AG09309 (cell line): ENCODE data around the gene PTH1R.

Source experiments
- DNase-seq: peaks from one replicate; pipeline ENCODE4 v3.0.0-alpha.2; 2010; ENCODE audit warnings: low read depth
- H3K4me3 ChIP-seq: 2 replicates; pipeline ENCODE4 v1.5.1; 2011; ENCODE audit warnings: mild to moderate bottlenecking, low read depth, low read length, moderate library complexity; ENCODE audit not compliant: control insufficient read depth
- TF ChIP-seq, protein P1 (sequence below): IDR thresholded peaks from 2 replicates; pipeline ENCODE4 v1.5.1; 2011; ENCODE audit warnings: mild to moderate bottlenecking, low read depth, low read length, inconsistent platforms; ENCODE audit not compliant: insufficient read depth, control insufficient read depth; ENCODE audit errors: missing control alignments

PTH1R gene

DNA sequence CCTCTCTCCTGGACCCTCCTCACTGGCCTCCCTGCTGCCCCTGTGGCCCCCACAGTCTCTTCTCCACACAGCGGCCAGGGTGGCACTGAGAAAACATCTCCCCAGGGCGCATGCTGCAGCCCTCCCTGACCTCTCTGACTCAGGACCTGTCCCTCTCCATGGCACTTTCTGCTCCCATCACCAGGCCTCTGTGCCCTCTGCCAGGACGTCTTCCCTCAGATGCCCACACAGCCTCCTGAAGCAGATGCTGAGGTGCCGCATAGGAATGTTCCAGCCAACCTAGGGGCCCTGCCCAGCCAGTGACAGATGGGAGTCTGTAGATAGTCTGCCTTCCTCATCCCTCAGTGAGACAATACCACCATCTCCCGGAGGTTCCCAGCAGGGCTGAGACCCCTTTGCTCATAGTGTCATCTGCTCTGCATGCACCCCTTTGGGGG lies 22.9 kb upstream of the PTH1R start:
- no peak for DNase-seq
- TF ChIP-seq, protein P1, sequence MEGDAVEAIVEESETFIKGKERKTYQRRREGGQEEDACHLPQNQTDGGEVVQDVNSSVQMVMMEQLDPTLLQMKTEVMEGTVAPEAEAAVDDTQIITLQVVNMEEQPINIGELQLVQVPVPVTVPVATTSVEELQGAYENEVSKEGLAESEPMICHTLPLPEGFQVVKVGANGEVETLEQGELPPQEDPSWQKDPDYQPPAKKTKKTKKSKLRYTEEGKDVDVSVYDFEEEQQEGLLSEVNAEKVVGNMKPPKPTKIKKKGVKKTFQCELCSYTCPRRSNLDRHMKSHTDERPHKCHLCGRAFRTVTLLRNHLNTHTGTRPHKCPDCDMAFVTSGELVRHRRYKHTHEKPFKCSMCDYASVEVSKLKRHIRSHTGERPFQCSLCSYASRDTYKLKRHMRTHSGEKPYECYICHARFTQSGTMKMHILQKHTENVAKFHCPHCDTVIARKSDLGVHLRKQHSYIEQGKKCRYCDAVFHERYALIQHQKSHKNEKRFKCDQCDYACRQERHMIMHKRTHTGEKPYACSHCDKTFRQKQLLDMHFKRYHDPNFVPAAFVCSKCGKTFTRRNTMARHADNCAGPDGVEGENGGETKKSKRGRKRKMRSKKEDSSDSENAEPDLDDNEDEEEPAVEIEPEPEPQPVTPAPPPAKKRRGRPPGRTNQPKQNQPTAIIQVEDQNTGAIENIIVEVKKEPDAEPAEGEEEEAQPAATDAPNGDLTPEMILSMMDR = no peak
- no peak overlapping the region for H3K4me3 ChIP-seq

DNA sequence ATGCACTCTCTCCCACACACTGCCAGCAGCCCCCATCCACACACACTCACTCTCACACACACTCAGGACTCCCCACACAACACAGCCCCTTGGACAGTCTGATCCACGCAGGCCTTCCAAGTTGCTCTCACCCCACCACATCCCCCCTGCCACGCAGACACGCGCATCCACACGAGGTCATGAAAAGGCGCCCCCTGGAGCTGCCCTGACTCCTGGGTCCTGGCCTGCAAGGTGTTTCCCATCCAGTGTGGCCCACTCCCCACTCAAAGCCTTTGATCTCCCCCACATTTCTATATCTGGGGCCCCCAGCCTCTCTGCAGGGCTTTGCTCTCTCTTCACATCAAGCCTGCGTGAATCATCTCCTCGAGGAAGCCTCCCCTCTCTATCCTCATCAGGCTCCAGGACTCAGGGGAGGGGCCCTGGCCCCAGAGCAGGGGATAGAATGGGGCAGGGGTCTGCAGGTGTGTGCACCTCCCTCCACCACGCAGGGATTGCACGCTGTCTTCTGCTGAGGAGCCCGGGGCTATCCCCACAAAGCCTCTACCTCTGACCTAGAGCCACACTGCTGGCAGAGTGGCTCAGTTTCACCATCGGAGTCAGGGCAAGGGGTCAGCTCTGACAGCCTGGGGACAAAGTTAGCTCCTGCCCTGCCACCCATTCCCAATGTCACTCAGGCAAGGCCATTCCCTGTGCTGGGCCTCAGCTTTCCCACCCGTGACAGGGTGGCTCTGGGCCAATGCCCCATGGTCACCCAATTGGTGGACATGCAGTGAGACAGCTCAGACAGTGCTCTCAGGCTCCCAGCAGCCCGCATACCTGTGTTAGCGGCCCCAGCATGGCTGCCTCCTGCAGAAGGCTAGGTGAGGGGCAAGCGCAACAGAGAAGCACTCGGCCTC lies 20.7 kb upstream of the PTH1R start:
- TF ChIP-seq, protein P1 = no peak
- no peak for DNase-seq

DNA sequence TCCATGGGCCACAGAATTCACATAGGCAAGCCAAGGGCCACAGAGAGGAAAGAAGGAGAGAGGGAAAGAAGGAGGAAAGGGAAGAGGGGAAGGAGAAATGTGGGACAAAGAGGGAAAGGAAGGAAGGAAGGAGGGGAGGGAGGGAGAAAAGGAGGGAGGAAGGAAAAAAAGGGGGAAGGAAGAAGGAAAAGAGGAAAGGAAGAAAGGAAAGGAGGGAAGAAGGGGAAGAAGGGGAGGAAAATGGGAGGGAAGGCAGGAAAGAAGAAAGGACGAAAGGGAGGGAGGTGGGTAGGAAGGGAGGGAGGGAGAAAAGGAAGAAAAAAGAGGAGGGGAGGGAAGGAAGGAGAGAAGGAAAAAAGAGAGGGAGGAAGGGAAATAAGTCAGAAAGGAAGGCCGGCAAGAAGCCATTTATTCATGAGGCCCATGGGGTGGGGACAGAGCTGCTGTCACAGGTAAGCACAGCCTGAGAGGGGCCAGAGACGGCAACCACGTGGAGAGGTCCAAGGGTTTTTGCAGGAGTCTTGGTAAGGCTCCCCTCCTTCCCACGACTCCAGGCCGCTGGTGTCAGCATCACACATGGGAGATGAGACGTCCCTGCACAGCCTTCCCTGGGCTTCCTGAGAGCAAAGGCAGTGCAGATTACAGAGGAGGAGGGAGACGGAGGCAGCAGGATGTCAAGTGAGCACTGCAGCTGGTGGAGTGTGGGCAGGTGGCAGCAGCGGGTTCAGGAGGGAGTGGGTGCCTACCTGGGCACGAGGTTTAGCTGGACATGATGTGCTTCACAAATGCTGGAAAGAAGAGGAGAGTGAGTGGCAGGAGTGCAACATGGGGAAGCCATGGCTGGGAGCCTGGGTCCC lies 19.8 kb upstream of the PTH1R start:
- TF ChIP-seq, protein P1 = no peak
- no peak overlapping the region for H3K4me3 ChIP-seq
- no peak for DNase-seq

More for the DNA sequence above, 20.7 kb upstream of the PTH1R start:
- no peak overlapping the region for H3K4me3 ChIP-seq

DNA sequence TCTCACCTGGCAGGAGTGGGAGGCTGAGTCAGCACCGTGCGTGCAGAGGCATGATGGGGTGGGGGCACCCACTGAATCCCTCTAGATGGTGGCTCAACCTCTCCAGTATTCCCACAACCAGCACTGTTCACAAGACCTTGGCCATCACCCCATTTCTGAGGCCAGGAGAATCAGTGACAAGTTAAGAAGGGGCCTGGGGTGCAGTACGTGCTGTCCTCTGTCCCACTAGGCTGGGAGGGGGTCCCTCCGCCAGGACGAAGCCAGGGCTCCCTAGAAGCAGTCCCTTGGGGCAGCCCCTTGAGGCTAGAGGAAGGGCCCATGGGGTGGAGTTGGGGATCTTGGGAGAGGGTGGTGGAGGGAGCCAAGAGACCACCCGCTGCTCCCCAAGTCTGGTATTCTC lies 19.1 kb upstream of the PTH1R start:
- DNase-seq = no peak
- H3K4me3 ChIP-seq = no peak overlapping the region
- TF ChIP-seq, protein P1 = no peak

DNA sequence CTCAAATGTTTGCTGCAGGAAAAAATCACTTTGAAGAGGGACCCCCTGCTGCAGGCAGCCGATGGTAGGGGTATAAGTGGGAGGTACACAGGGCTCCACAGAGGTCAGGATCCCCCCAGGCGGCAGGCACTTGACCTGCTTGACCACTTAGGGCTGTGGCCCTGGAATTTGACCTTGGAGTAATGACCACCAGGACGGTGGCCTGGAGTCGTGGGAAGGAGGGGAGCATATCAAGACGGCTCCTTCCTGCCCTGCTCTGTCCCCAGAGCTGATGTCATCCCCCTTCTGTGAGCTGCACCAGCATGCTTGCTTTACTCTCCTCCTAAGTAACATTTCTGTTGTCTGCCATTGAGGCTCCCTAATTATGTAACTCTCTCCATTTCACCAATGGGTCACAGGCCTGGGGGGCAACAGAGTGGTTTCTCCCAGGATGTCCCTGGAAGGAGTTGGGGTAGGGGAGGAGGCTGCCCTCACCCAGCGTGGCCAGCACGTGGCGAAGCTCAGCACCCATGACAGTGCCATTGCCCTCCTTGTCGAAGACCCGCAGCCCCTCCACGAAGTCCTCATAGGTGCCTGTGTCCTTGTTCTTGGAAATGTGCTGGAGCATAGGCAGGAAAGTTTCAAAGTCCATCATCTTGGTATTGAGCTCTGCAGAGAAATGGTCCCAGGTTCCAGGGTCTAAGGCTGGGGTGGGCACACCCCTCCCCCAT lies 18.4 kb upstream of the PTH1R start:
- TF ChIP-seq, protein P1 = no peak
- DNase-seq = no peak
- H3K4me3 ChIP-seq = no peak overlapping the region
